Mesenchymal stem cell (in vitro differentiated cells and primary cell): Measurements from ENCODE around the gene ADCK1.

Source experiments
- DNase-seq: peaks from one replicate; pipeline ENCODE4 v3.0.0-alpha.2; 2013
- H2AFZ ChIP-seq: one replicate; pipeline ENCODE4 v1.6.1; 2013; ENCODE audit warnings: low read depth, mild to moderate bottlenecking, control low read depth, inconsistent platforms, low read length, moderate library complexity
- H2AK5ac ChIP-seq: 2 replicates; pipeline ENCODE4 v1.6.1; 2013; ENCODE audit warnings: low read length, moderate library complexity, mild to moderate bottlenecking, inconsistent platforms; ENCODE audit not compliant: severe bottlenecking
- H2BK120ac ChIP-seq: one replicate; pipeline ENCODE4 v1.6.1; 2013; ENCODE audit warnings: low read depth, mild to moderate bottlenecking, inconsistent platforms, low read length, moderate library complexity
- H2BK12ac ChIP-seq, 2 experiments: one replicate each; pipeline ENCODE4 v1.6.1; 2013; ENCODE audit warnings: inconsistent platforms in 2 of 2, low read length in 2 of 2, mild to moderate bottlenecking in 2 of 2, moderate library complexity in 2 of 2, control low read depth in 1 of 2
- H2BK15ac ChIP-seq: one replicate; pipeline ENCODE4 v1.6.1; 2013; ENCODE audit warnings: mild to moderate bottlenecking, low read depth, inconsistent platforms; ENCODE audit not compliant: poor library complexity, severe bottlenecking
- H2BK5ac ChIP-seq: 2 replicates; pipeline ENCODE4 v1.6.1; 2013; ENCODE audit warnings: low read depth, mild to moderate bottlenecking, low read length, control low read depth, inconsistent platforms; ENCODE audit not compliant: poor library complexity, severe bottlenecking
- H3K14ac ChIP-seq, 2 experiments: one replicate each; pipeline ENCODE4 v1.6.1; 2013; ENCODE audit warnings: inconsistent platforms in 2 of 2, low read length in 2 of 2, control low read depth in 1 of 2, mild to moderate bottlenecking in 1 of 2, moderate library complexity in 1 of 2
- H3K18ac ChIP-seq, 2 experiments: one replicate each; pipeline ENCODE4 v1.6.1; 2013; ENCODE audit warnings: inconsistent platforms in 2 of 2, low read length in 2 of 2, control low read depth in 1 of 2, low read depth in 1 of 2, mild to moderate bottlenecking in 1 of 2
- H3K23ac ChIP-seq, 2 experiments: one replicate each; pipeline ENCODE4 v1.6.1; 2013; ENCODE audit warnings: inconsistent platforms in 2 of 2, low read length in 2 of 2, mild to moderate bottlenecking in 2 of 2, moderate library complexity in 2 of 2, control low read depth in 1 of 2
- H3K27ac ChIP-seq: 2 replicates; pipeline ENCODE4 v1.5.1; 2013; ENCODE audit warnings: mild to moderate bottlenecking, moderate library complexity, low read length, control low read depth, inconsistent platforms; ENCODE audit not compliant: poor library complexity, severe bottlenecking
- H3K27me3 ChIP-seq, 2 experiments: 2 replicates each; pipeline versions ENCODE4 v1.6.1 to v1.7.0; 2013; ENCODE audit warnings: low read length in 2 of 2, mild to moderate bottlenecking in 2 of 2, moderate library complexity in 2 of 2, control low read depth in 1 of 2, inconsistent platforms in 1 of 2; ENCODE audit not compliant: control insufficient read depth in 1 of 2, insufficient read depth in 1 of 2
- H3K36me3 ChIP-seq, 2 experiments: 2 replicates each; pipeline versions ENCODE4 v1.6.1 to v1.7.0; 2013; ENCODE audit warnings: low read length in 2 of 2, control low read depth in 1 of 2, inconsistent platforms in 1 of 2, low read depth in 1 of 2, mild to moderate bottlenecking in 1 of 2; ENCODE audit not compliant: insufficient read depth in 2 of 2, control insufficient read depth in 1 of 2
- H3K4ac ChIP-seq, 2 experiments: one replicate each; pipeline ENCODE4 v1.6.1; 2013; ENCODE audit warnings: inconsistent platforms in 2 of 2, low read length in 2 of 2, mild to moderate bottlenecking in 2 of 2, moderate library complexity in 2 of 2, control low read depth in 1 of 2, low read depth in 1 of 2
- H3K4me1 ChIP-seq: 2 replicates; pipeline ENCODE4 v1.6.1; 2013; ENCODE audit warnings: low read depth, low read length, control low read depth; ENCODE audit not compliant: control insufficient read depth, insufficient read depth
- H3K4me2 ChIP-seq: 2 replicates; pipeline ENCODE4 v1.6.1; 2013; ENCODE audit warnings: low read length, mild to moderate bottlenecking, inconsistent platforms; ENCODE audit not compliant: poor library complexity, severe bottlenecking
- H3K4me3 ChIP-seq, 2 experiments: 2 replicates each; pipeline versions ENCODE4 v1.5.1 to v1.7.0; 2013; ENCODE audit warnings: low read length in 2 of 2, mild to moderate bottlenecking in 2 of 2, control low read depth in 1 of 2, low read depth in 1 of 2; ENCODE audit not compliant: insufficient read depth in 1 of 2
- H3K79me1 ChIP-seq: replicated peaks from 2 replicates; pipeline ENCODE4 v1.6.1; 2013; ENCODE audit warnings: mild to moderate bottlenecking, control low read depth, low read length, inconsistent platforms; ENCODE audit not compliant: poor library complexity, severe bottlenecking
- H3K9ac ChIP-seq: 2 replicates; pipeline ENCODE4 v1.7.0; 2013; ENCODE audit warnings: mild to moderate bottlenecking, low read length, moderate library complexity
- H3K9me3 ChIP-seq: 2 replicates; pipeline ENCODE4 v1.7.0; 2013; ENCODE audit warnings: mild to moderate bottlenecking, low read length; ENCODE audit not compliant: control insufficient read depth
- H4K8ac ChIP-seq: one replicate; pipeline ENCODE4 v1.6.1; 2013; ENCODE audit warnings: inconsistent platforms, mild to moderate bottlenecking, low read length, moderate library complexity
- H4K91ac ChIP-seq: one replicate; pipeline ENCODE4 v1.6.1; 2013; ENCODE audit warnings: mild to moderate bottlenecking, low read length, inconsistent platforms
- WGBS: methylation state at CpG from one replicate; pipeline ENCODE4 v1.1.7; 2013; ENCODE audit warnings: mixed read lengths; 5-methylcytosine and 5-hydroxymethylcytosine counted together

ADCK1 gene

DNA sequence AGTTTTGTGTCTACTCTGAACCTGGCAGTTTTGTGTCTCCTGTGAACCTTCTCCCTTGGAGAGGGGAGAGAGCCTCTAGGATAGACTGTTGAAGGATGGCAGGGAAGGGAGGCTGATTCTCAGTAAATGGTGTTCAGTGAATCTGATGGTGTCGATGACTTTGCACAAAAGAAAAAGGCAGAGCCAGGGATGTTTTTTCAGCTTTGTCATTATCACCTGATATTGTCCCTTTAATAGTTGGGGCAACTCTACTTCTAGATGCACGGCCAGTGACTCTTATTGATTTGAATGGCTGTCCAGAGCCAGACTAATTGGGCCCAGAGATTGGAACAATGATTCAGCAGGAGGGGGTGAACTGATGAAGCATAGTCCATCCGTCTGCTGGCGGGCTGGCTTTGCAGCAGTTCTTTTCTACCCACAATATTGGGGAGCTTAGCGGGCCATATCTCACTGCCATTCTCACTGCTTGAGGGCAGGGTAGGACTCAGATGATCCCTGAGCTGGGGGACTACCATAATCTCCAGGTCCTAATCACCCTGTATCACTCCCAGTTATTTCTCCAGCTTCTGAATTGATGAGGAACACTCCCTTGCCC lies 93.1 kb downstream of the ADCK1 start:
- DNase-seq = no peak
- WGBS = 95% methylated on average over 5 of the region's 5 CpGs
- no peaks in the 10 kb centered on the region for H3K4me1 ChIP-seq
- H2AK5ac ChIP-seq = no peak overlapping the region
- H2BK12ac ChIP-seq = no peak overlapping the region
- no peak overlapping the region for H3K4ac ChIP-seq
- H3K9me3 ChIP-seq = peaks cover 19% of the 10 kb centered on the region
- H3K23ac ChIP-seq = no peak overlapping the region
- no peak overlapping the region for H3K14ac ChIP-seq
- H2BK120ac ChIP-seq = no peak overlapping the region
- no peak overlapping the region for H2AFZ ChIP-seq
- H3K18ac ChIP-seq = no peak overlapping the region
- H3K27ac ChIP-seq = no peak overlapping the region
- H3K4me3 ChIP-seq = no peak overlapping the region
- no peak overlapping the region for H4K8ac ChIP-seq
- no peak overlapping the region for H3K4me2 ChIP-seq
- H3K36me3 ChIP-seq = peaks cover 3 to 4% of the 10 kb centered on the region in 2 experiments
- no peak overlapping the region for H4K91ac ChIP-seq
- no peaks in the 10 kb centered on the region for H3K27me3 ChIP-seq
- no peaks in the 10 kb centered on the region for H3K79me1 ChIP-seq
- no peak overlapping the region for H2BK15ac ChIP-seq
- H2BK5ac ChIP-seq = no peak overlapping the region
- no peak overlapping the region for H3K9ac ChIP-seq

DNA sequence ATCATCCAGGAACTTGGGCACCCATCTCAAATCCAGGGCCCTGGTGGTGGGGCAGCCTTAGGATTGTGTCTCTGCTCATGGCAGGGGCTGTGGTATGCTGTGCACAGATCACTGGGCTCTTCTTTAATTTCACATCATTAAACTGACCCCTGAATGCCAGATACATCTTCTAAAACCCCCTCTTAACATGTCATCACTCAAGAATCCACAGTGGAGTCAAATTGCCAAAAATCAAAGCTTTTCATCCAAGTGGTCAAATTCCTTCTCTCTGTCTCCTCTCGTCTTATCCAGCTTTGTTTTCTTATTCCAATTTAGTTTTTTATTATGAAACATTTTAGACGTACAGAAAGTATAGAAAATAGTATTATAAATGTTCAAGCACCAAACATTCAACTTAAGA lies 97.5 kb downstream of the ADCK1 start:
- no peak for DNase-seq
- Histone ChIP-seq H2BK5ac (peak overlapping the region; percentile 23), H2AK5ac (no peak overlapping the region), H2BK120ac (no peak overlapping the region), H4K8ac (no peak overlapping the region), H3K9ac (no peak overlapping the region), H3K18ac (no peak overlapping the region), H3K4ac (no peak overlapping the region), H2BK15ac (no peak overlapping the region), H3K4me3 (no peak overlapping the region), H4K91ac (no peak overlapping the region), H3K23ac (no peak overlapping the region), H3K79me1 (no peaks in the 10 kb centered on the region), H3K27ac (no peak overlapping the region), H3K36me3 (peaks cover 0 to 10% of the 10 kb centered on the region in 2 experiments), H3K4me2 (no peak overlapping the region), H3K9me3 (no peaks in the 10 kb centered on the region), H2BK12ac (no peak overlapping the region), H3K14ac (no peak overlapping the region), H2AFZ (no peak overlapping the region), H3K4me1 (no peaks in the 10 kb centered on the region), H3K27me3 (no peaks in the 10 kb centered on the region)
- no CpG with 5 or more reads among the region's 2 CpGs for WGBS

DNA sequence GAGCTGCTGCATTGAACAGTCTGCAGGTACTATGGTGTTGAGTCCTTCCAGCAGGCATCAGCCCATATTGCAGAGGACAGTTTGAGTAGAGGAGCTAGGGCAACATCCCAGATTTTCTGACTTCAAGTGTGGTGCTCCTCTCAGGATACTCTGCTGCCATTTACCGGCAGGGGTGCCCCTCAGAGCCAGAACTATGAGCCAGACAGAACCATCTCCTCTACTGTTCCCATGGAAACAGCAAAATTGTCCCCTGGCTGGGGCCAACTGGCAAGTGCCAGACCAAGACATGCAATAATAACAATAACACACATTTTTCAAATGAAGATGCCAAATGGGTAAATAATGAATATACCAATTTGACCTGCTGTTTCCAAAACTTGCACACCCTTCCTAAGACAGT lies 102.9 kb downstream of the ADCK1 start:
- Histone ChIP-seq H3K4me3 (no peak overlapping the region), H2BK12ac (no peak overlapping the region), H2AK5ac (no peak overlapping the region), H3K18ac (no peak overlapping the region), H3K36me3 (peaks cover 0 to 11% of the 10 kb centered on the region in 2 experiments), H3K27me3 (no peaks in the 10 kb centered on the region), H4K8ac (no peak overlapping the region), H3K4ac (no peak overlapping the region), H3K79me1 (no peaks in the 10 kb centered on the region), H2BK120ac (no peak overlapping the region), H3K14ac (no peak overlapping the region), H3K23ac (no peak overlapping the region), H4K91ac (no peak overlapping the region), H2BK5ac (no peak overlapping the region), H3K4me2 (no peak overlapping the region), H3K9ac (no peak overlapping the region), H3K27ac (no peak overlapping the region), H3K9me3 (no peaks in the 10 kb centered on the region), H2AFZ (no peak overlapping the region), H3K4me1 (no peaks in the 10 kb centered on the region), H2BK15ac (no peak overlapping the region)
- WGBS = 94% methylated on average over 1 of the region's 1 CpG
- no peak for DNase-seq

DNA sequence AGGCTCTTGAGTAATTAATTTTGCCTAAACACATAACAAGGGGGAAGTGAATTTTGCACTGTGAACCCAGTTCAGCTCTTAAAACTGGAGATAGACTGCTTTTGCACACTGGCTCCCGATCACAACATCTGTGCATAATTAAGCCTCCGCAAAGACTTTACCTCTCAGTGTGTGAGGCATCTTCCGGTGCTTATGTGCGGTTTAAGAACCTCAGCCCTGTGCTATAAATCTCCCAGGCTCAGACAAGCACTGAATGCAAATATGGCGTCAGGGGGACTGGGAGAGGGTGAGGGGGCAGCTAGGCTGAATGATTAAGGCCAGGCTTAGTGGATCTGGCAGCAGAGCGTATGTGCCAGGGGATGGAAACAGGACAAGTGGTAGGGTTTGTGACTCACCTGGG lies 103.3 kb downstream of the ADCK1 start:
- H3K36me3 ChIP-seq = peaks cover 0 to 15% of the 10 kb centered on the region in 2 experiments
- H3K4me3 ChIP-seq = no peak overlapping the region
- H2AFZ ChIP-seq = no peak overlapping the region
- no peaks in the 10 kb centered on the region for H3K9me3 ChIP-seq
- 71% methylated on average over 6 of the region's 6 CpGs for WGBS
- no peak overlapping the region for H3K4me2 ChIP-seq
- H3K18ac ChIP-seq = no peak overlapping the region
- no peak overlapping the region for H2BK120ac ChIP-seq
- DNase-seq = no peak
- H3K27ac ChIP-seq = no peak overlapping the region
- H3K4ac ChIP-seq = no peak overlapping the region
- H2BK12ac ChIP-seq = no peak overlapping the region
- H2BK15ac ChIP-seq = no peak overlapping the region
- no peaks in the 10 kb centered on the region for H3K4me1 ChIP-seq
- H3K79me1 ChIP-seq = no peaks in the 10 kb centered on the region
- peak overlapping the region in 1 of 2 experiments; percentile 1 for H3K14ac ChIP-seq
- no peaks in the 10 kb centered on the region for H3K27me3 ChIP-seq
- H4K8ac ChIP-seq = no peak overlapping the region
- no peak overlapping the region for H3K9ac ChIP-seq
- no peak overlapping the region for H3K23ac ChIP-seq
- H4K91ac ChIP-seq = no peak overlapping the region
- H2AK5ac ChIP-seq = no peak overlapping the region
- no peak overlapping the region for H2BK5ac ChIP-seq
